HG03045 (cell line): Measurements from ENCODE around the gene PTPRK.

Experiments used
- ATAC-seq: cut with Tn5 transposase; IDR thresholded peaks from one replicate; pipeline ENCODE4 v1.9.1; 2021; ENCODE audit warnings: mild to moderate bottlenecking, moderate library complexity; ENCODE audit not compliant: unreplicated experiment

The PTPRK gene

DNA sequence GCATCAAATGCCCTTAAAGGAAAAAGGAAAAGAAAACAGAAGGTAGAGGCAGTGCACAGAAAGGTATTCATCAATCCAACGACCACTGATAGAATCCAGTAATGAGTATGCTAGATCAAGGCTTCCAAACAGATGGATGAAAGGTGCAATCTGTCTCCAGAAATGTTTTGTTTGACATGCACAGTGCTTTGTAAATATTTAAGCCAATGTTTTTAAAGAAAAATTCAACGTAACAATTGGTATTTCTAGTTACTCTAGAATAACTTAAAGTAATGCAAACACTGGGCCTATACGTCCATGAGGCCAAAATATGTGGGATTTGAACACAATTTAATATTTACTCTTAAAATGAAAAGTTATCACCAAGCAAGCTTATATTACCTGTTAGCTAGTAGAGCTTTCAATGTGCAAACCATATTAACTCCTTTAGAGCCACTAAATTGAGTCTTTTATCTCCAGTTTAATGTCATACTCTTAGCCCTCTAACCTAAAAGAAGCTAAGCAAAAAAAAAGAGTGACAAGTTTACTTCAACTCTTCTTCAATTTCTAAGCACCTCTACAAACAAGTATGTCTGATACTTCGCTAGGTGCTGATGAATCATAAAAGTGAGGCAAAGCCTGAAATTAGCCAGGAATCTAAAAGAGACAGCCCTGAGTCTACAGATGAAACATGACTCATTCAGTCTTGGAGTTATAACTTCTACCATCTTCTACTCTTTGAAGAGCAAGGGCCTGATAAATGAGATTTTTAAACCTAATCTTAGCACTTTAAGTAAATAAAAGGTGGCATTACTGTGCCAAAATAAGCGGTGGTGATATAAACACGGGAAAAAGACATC, 169.8 kb downstream of the PTPRK start:
- no peak for ATAC-seq

DNA sequence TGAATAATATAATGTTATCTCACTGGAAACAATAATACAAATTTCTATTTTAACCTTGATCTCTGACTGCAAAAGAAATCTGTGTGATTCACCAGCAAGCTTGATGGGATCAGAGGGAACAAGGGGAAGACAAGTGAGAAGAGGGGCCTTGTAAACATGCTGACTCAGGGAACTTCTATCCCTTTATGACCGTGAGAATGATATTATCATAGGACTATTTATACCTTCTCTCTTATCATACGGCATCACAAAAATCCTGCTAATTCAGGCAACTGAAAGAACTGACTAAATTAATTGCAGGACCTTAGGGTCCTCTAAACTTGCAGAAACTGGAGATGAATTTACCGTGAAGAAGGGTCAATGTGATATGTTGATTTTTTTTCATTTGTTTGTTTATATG, 173.3 kb downstream of the PTPRK start:
- no peak for ATAC-seq

- ATAC-seq: no peak
Observed at GRCh38 chr6:128346569-128346968, 173.8 kb downstream of the PTPRK start.

GRCh38 chr6:128345278-128345677, 175.1 kb downstream of the PTPRK start:
- ATAC-seq: no peak

GRCh38 chr6:128343706-128344105, 176.7 kb downstream of the PTPRK start:
- no peak for ATAC-seq

DNA sequence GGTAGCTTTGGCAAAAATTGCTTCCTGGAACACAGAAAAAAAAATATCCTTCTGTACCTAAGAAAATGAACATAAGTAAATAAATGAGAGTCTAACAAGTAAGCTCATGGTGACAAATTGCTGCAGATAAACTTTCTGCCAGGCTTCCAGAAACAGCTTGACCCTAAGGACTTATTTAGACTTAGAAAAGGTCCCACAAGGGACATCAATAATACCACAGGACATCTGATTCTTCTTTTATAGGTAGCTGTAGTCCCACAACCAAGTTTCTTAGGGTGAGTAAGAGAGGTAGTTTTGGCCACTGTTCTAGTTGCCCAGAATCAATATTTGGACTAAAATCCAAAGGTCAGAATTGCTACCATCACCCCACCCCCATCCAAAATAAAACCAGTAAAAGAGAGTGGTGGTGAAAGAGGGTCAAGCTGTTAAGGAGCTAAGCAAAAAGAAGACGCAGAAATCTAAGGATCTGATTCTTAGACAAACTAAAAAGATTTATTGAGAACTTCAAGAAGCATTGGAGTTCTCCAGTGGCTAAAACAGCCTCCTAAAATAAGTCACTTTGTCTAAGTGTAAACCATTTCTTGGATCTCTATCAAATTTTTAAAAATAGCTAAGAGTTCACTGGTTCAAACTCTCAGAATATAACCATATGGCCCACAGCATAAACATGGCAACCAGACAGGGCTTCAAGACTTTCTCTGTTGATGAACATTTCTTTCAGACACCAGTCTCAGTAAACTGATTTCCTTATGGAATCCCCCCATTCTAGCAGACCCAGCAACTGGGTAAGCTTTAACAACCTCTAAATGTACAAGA, 180.6 kb downstream of the PTPRK start:
- no peak for ATAC-seq

DNA sequence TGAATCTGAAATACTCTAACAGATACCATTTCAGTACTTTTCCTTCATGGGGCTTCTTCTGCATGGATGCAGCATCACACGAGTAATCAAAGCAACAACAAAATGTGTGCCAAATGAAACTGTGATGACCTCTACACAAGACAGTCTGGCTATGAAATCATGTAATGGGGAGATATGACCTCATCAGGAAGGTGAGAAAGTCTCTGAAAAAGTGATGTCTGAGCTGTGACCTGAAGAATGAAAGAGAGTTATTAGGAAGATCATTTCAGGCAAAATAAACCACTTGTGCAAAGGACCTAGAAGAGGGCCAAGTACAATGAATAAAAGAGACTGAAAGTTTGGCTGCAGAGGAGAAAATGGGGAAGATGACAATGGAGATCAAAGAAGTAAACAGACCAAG, 182.8 kb downstream of the PTPRK start:
- no peak for ATAC-seq

DNA sequence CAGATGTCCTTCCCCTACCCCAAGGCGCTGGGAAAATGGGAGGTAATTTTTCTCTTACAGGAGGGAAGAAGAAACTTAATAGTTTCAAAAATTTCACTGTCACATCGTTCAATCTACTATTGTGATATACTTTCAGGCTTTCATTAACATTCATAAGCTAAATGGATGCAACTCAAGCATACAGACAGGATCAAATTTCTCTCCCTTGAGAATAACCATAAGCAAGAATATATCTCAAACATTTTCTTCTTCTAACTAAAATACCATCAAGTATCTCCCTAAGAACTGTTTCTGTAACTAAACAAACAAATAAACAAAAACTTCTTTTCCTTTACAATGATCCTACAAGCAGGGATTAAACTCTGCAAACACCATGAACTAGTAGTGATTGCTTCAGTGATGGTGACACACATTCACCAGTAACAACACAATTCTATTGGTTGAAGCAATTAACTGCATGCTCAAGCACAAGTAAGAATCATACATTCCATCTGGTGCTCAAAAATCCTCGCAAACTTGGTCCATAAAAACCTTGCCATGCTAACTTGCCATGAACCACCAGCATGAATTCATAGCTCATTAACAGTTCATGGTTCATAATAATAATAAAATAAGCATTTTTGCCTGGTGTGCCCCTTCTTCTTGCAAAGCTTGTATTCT, 183.8 kb downstream of the PTPRK start:
- no peak for ATAC-seq

GRCh38 chr6:128335963-128336362, 184.4 kb downstream of the PTPRK start:
- no peak for ATAC-seq

DNA sequence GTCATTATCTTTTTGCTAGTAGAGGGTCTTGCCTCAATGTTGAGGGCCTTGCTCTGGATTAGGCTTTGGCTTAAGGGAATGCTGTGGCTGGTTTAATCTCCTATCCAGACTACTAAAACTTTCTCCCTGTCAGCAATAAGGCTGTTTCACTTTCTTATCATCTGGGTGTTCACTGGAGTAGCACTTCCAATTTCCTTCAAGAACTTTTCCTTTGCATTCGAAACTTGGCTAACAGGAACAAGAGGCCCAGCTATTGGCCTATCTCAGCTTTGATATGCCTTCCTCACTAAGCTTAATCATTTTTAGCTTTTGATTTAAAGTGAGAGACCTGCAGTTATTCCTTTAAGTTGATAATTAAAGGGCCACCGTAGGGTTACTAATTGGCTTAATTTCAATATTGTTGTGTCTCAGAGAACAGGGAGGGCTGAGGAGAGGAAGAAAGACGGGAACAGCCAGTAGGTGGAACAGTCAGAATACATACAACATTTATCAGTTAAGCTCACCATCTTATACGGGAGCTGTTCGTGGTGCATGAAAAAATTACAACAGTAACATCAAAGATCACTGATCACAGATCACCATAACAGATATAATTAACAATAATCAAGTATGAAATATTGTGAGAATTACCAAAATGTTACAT, 186.7 kb downstream of the PTPRK start:
- ATAC-seq: no peak

DNA sequence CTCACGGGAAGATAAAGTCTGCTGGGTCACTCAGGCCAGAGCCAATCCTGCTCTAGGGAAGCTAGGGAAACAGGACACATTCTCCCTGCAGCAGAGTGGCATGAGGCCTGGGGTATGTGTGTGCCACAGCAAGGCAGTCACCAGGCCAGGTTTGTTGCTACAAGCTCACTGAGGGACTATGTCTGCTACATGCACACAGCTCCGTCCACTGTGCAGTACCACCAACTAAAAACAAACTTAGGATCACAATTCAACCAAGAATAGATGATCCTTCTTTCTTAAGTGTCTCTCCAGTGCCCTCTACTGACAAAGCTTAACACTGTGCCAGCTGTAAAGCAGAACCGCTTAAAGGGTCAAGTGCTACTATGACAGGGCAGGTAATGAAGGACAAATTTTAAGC, 192.5 kb downstream of the PTPRK start:
- ATAC-seq: peak; percentile 70

DNA sequence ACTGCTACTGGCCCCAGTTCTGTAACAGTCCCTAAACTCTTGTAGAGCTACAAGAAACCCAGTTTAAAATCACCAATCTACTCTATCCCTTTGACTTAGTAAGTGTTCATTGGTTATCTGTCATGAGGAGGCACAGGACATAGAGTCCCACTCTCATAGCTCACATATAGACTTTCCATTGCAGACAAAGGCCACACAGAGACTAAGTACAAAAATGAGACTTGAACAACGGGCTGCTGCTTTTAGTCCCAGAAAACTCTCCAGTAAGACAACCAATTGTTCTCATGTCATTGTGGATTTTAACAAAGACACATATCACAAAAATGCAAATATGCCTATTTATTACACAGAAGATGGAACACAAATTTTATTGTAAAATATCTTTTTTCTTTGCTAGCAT, 197.4 kb downstream of the PTPRK start:
- no peak for ATAC-seq

DNA sequence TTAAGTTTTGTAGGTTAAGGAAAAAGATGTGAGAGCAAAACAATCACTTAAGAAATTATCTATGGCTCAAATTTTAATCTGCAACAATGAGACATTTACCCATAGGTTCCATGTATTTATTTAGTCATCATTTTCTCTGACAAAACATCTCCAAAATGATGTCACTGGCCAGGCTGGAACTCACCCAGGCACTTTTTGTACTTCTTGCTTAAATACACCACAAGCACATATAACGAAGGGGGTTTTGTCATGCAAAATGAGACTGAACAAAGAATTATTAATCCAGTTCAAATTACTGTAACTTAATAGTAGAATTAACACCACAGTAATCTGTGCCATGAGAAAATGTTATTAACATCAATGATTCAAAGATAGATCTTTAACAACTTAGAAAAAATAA, 200.5 kb downstream of the PTPRK start:
- no peak for ATAC-seq

DNA sequence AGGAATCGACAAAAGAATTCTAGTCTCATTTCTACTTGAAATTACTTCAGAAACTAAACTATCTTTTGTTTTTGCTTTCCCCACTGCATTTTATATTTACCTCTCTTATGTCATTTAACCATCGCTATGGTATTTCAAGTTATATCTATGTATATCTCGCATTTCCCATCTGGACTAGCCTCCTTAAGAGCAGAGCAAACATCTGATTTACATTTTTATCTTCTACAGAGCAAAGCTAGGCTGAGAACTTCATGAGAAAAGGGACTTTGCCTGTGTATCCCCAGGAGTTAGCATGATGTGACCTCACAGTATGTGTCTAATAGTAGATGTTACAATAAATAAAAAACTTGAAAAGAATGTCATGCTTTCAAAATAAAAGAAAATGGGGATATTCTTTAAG, 201.2 kb downstream of the PTPRK start:
- ATAC-seq: no peak

GRCh38 chr6:128316258-128316929, 204.0 kb downstream of the PTPRK start:
- no peak for ATAC-seq

- ATAC-seq: no peak
Observed at GRCh38 chr6:128314190-128314589, 206.2 kb downstream of the PTPRK start.

- no peak for ATAC-seq
Observed at GRCh38 chr6:128311944-128312570, 208.3 kb downstream of the PTPRK start.

GRCh38 chr6:128310451-128310850, 209.9 kb downstream of the PTPRK start:
- ATAC-seq: no peak

DNA sequence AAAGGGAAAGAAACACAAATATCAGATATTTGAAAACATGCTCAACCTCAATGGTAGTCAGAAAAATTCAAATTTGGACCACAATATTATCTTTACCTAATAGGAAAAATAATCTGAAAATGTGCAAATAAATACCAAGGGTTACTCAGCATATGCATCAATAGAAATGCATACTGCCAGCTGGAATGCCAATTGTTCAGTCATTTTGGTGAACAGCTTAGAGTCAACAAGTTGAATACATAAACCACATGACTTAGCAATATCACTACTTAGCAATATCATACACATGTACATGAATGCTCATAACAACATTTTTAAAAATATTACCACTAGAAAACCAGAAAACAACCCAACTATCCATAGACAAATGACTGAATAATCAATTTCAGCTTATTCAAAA, 212.7 kb downstream of the PTPRK start:
- no peak for ATAC-seq

DNA sequence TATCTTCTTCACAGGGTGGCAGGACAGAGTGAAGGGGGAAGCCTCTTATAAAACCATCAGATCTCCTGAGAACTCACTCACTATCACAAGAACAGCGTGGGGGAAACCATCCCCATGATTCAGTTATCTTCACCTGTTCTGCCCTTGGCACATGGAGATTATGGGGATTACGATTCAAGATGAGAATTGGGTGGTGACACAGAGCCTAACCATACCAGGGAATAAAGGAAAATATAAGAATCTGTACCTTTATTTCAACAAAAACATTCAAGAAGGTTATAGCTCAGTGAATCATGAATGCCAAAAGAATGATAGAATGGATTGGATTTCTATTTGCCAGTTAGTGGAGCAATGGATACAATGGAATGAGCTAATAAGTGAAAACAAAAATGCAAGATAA, 214.4 kb downstream of the PTPRK start:
- no peak for ATAC-seq
